C1 segment of cervical spinal cord (tissue), 14 donors: Measurements from ENCODE around the gene ARFGEF3.

ENCODE experiments used
- DNase-seq, 14 donors: peaks; one replicate each; lab custom pipeline; 2025; lab: John Stamatoyannopoulos, UW

Gene ARFGEF3

DNA sequence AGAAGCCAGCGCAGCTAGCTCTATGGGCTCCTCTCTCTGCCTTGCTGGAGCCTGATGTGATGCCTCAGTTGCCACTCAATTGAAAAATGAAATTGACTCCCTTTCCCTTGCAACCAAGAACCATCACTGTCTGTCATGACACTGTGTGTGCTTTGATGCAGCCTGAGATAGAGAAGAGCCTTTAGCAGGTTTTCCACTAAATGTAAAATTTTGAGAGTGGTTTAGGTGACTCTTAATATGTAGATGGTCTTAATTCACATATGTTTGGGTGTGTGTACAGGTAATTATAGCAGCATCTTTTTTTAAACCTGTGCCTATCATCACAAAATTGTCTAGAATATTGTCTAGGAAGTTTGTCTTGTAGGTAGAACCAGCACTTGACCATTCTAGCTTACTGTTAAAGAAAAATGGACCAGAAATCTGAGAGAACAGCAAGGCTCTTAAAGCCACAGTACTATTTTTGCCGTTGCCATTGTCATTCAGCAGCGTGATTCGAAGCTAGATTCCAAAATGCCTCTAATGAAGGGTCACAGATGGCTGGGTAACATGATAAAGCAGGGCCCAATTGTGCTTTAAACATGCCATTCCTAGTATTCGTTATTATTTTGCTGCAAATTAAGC lies 1.3 kb downstream of the ARFGEF3 start:
- DNase-seq = peak in 1 of 14 donors; percentile 63

DNA sequence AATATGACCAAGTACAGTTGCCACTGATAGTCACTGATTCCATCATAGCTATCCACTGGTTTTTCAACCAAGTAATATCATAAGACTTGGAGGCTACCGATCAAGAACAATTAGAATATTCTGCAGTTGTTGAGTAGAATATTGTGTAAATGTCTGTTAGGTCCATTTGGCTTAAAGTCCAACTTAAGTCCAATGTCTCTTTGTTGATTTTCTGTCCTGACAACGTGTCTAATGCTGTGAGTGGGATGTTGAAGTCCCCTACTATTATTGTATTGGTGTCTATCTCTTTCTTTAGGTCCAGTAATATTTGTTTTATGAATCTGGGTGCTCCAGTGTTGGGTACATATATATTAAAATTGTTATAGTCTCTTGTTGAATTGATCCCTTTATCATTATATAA lies 13.9 kb downstream of the ARFGEF3 start:
- no peak for DNase-seq

DNA sequence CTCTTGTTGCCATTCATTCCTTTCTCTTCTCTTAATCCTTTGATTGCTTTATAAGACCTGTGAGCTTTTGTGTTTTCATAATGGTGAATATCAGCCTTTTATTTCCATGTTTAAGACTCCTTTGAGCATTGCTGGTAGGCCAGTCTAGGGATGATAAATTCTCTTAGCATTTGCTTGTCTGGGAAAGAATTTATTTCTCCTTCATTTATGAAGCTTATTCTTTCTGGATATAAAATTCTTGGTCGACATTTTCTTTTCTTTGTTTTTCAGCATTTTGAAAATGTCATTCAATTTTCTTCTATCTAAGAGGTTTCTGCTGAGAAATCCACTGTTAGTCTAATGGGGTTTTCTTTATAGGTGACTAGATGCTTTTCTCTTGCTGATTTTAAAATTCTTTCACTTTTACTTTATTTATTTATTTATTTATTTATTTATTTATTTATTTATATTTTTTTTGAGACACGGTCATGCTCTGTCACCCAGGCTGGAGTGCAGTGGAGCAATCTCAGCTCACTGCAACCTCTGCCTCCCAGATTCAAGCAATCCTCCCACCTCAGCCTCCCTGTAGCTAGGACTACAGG lies 15.0 kb downstream of the ARFGEF3 start:
- DNase-seq = no peak

DNA sequence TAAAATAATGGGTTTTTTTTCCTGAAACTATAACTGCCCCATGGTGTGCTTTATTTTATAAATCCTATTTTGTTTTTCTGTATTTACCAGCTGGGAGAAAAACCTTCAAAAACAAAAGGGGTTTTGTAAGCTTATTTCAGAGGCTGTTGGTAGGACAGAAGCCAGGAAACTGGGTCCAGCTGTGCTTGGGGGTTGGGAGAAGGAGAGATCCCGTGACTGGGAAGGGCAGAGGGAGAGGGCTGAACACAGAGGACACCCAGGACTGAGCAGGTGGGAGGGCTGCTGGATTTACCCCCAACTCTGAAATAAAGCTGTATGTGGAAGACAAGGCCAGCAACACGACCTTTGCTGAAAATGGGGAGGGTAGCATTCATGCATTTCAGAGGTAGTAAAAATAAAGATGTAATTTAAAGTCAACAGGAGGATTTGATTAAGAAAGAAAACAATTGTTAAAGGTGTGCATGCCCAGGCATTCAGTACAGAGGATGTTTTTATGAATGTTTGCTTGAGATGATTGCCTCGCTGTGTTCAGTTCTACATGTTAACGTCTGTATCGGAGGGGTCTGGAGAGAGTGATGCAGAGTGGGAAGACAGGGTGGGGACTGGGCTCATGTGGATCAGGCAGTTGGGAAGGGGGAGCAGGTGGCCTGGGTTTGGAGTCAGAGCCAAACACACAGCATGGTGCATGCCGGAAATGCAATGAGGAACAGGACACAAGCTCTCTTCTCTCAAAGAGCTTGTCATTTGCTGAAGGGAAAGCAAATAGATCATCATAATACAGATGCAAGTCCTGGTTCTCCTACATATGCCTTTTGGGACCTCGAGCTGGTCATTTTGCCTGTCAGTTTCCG lies 21.4 kb downstream of the ARFGEF3 start:
- peak in 12 of 14 donors; percentile 40 to 88 (median 70) for DNase-seq

DNA sequence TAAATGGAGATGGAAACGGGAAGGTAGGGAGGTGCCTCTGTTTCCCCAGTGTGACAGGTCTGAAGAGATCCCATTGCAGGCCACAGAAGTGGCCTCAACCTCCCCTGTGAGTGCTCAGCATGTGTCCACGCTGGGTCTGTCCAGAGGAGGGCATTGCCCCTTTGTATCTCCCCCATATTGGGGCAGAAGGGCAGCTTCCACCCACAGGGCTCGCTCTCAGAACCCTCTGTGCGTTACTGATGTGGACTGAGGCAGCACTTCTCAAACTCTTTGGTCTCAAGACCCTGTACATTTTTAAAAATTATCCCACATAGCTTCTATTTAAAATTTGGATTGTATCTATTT lies 22.0 kb downstream of the ARFGEF3 start:
- DNase-seq = peak in 2 of 14 donors; percentile 34 to 56

DNA sequence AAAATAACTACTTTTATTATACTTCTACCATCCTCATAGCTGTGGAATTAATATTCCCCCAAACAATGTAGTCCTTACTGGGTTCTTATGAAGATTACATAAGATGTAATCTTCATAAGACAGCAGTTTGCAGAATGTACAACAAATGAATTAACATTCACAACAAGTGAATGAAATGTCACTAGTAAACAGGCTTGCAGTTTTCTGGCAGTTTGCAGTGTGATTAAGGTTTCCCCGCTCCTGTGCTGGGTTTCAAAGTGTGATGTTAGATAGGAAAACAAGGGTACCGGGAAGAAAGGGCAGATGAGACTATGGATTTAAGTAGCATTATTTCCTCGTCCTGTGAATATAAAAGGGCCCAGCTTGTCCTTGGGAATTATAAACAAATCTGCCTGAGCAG lies 22.5 kb downstream of the ARFGEF3 start:
- DNase-seq = no peak

DNA sequence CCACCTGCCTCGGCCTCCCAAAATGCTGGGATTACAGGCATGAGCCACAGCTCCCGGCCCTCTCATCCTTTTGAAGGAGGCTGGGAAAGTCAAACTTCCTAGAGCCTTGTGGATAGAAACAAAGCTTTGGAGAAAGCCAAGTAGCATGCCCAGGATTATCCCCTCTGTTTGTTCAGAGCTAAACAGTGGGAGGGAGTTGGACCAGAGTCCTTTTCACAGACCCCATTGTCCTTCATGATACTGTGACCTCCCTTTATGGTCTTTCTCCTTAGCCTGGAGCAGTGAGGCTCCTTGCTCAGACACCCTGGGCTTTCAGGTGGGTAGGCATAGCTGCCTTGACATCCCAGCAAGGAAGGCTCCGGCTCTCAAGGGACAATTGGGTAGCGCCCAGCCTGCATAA lies 25.4 kb downstream of the ARFGEF3 start:
- no peak for DNase-seq

DNA sequence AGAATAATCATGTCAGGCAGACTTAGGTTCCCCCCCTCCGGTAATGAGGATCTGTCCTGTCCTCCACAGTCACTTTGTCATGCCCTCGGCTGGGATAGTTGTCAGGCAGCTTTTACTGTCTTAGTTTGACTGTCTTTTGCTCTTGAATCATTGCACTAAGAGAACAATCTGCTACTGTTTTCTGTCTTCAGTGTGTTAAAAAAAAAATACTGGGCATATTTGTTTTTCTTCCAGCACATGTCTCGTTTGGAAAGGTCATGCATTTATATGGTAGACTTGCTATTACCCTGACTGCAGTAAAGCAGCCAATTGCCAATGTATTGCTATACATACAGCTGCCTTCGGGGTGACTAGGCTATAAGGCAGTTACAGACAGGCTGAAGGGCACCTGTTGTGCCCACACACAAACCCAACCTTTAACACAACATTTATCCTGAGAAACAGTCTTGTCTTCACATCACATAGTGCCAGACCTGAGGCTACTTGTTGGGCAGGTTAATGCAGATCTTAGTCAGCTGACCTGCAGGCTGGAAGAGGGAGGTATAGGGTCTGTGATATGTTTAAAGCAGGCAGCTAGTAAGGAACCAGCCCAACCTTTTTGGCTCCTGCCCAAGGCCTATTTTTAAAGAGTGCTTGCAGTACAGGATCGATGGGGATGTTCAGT lies 26.7 kb downstream of the ARFGEF3 start:
- DNase-seq = peak in 4 of 14 donors; percentile 18 to 46 (median 34)

DNA sequence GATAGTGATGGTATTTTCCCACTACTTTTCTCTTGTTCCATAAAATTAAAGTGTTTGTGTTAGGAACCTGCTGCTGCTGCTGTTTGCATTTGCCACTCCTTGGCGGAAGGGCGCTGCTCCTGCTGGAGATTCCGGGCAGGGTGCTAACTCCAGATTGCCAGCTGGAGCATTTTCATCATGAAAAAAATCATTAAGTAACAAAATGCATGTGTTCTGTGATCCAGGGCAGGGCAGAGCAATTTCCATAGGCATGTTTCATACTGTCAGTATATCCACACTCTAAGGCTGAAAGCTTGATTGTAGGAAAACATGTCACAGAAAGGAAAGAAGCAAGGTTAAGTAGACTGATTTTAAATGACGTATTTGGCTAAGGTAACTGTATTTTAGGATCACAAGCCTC lies 32.5 kb downstream of the ARFGEF3 start:
- peak in 1 of 14 donors; percentile 78 for DNase-seq

DNA sequence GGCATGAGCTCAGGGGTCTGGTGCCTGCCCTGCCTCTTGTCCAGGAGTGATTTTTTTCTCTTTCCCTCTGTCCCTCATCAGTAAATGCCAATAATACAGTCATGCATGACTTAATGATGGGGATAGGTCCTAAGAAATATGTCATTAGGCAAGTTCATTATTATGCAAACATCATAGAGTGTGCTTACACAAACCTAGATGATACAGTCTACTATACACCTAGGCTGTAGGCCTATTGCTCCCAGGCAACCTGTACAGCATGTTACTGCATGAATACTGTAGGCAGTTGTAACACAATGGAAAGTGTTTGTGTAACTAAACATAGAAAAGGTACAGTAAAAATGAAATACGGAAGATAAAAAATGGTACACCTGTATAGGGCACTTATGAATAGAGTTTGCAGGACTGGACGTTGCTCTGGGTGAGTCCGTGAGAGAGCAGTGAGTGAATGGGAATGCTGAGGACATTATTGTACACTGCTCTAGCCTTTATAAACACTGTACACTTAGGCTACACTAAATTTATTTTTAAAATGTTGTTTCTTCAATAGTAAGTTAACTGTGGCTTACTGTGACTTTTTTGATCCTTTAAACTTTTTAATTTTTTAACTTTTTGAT lies 34.5 kb downstream of the ARFGEF3 start:
- no peak for DNase-seq

DNA sequence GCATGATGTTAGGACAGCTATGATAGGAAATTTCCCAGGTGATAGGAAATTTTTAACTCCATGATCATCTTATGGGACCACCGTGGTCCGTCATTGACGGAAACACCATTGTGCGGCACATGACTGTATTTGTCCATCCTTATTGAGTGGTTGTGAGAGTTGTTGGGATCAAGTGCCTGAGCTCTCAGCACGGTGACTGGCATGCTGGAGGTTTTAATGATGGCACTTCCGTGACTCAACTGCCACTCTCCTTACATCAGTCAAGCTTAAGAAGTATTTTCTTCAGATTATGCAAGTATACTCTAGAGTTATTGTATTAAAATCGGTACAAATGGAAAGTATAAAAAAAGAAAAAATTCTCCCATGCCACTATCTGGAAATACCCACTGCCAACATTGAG lies 35.8 kb downstream of the ARFGEF3 start:
- DNase-seq = no peak

DNA sequence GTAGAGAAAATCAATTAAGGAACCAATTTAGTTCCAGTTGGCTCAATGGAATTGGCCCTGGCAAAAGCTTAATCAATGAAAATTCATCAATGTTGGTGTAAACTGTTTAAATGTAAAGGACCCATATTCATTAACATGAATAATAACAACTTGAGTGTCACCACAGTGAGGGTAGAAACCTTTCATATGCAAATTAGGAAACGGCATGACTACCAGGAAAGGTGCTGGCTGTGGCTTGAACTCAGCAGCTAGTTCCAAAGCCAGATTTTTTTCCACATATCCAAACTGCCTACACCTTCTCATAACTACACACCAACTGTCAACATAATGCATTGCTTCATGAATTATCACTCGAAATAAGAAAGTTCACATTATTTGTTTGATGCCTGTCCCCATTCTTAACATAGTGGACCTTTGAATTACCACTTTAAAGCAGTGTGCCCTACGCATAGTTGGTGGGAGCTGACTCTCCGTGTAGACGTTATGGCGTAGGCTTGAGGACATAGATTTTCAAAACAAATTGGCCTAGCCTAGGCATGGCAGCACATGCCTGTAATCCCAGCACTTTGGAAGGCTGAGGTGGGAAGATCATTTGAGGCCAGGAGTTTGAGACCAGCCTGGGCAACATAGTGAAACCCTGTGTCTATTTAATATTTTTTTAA lies 36.8 kb downstream of the ARFGEF3 start:
- no peak for DNase-seq

DNA sequence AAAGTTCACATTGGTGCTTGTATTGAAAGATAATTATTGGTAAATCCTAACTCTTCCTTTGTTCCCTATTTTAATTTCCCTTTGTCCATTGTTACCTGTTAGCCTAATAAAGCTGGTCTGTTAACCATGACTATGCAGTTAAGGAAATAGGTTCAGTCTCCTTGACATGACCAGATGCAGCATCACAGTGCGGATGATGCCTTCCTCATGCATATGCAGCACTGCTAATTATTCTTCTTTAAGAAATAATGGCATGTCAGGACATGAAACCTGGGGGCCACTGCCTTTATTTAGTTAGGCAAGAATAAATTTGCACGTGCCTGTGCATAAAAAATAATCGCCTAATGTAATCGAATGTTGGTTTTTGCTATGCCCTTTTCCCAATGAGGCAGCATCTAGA lies 40.1 kb downstream of the ARFGEF3 start:
- no peak for DNase-seq

DNA sequence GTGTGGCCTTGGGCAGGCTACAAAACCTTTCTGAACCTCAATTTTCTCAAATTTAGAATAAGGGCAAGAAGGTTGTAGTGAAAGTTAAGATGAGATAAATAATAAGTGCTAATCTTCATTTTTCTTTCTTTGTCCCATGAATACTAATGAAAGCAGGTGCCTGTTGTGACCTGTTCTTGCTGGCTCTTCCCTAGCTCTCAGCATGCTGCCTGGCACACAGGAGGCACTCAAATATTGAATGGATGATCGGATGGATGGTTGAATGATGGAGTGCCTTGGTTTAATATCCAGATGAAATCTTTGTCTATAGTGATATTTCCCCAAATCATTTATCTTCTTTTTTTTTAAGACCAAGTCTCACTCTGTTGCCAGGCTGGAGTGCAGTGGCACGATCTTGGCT lies 41.6 kb downstream of the ARFGEF3 start:
- DNase-seq = peak in 1 of 14 donors; percentile 50

DNA sequence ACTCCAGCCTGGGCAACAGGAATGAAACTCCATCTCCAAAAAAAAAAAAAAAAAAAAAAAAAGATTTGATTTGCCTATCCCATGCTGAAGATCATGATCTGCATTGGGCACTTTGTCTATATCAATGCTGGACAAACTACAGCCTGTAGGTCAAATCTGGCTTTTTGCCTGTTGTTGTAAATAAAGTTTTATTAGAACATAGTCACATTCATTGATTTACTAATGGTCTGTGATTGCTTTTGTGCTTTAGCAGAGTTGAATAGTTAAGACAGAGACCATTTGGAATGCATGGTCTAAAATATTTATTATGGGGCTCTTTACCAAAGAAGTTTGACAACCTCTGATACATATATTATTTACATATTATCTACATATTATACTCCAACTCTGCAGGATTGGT lies 42.6 kb downstream of the ARFGEF3 start:
- DNase-seq = no peak

DNA sequence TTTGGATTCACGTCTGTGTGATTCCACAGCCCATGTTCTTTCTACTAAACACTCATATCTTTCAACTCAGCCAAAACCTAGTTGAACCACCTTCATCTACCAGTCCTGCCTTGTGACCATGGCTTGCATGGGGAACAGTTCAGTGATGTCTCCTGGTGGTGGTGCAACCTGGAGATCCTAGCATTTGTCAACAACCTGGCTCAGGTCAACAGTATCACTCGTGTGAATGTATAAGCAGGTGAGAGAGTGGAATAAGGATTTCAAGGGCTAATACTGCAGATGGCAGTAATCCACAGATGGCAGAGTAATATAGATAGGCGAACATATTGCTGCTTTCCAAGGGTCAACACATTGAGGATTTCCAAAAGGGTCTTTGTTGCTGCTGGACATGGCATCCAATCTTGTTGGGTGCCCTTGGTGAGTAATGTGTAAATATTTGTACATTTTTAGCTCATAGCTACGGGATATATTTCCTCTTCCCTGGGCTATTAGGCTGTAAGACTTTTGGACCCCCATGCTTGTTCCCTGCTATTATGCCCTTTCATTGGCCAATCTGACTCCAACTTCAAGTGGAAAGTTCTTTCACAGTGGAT lies 43.1 kb downstream of the ARFGEF3 start:
- DNase-seq = peak in 1 of 14 donors; percentile 31

DNA sequence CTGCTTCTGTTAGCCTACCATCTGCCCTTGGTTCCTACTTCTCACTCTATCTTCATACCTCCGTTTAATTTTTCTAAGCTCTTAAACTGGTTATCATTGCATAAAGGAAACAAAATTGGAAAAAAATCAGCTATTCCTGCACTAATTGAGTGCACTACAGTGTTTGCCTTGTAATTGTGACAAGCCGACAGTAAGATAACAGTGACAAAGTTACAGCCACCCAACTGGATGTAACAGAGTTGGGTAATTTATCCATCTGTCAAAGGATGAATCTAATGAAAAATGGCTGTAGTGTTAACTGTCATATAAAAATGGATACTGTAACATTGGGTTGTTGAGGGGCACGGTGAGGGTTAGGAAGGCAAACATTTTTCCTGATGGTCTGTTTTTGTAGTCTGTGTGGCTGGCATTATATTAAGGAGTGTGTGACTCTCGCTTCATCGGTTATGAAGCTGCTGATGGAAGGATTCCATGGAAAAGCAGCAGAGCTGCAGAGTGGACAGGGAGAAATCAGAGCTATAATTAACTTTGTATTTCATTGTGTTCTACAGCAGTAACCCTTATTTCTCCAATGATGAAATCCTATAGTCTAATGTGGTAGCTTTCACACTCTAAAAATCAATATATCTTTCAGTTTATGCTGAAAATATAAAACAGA lies 43.8 kb downstream of the ARFGEF3 start:
- peak in 1 of 14 donors; percentile 81 for DNase-seq

DNA sequence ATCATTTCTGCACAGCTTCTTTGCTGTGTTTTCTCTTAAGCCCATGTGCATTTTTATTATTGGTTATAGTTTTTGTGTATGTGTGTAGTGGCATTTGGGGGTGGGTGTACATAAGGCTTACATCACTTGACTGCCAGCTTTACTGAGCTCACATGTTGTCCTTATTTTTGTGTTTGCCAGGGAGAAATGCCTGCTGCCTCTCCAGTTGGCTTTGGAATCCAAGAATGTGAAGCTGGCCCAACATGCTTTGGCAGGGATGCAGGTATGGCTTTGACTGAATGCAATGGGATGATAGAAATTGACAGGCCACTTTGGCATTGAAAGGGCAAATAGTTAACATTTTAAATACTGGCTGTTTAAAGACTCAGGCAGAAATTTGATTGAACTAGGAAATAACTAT lies 45.1 kb downstream of the ARFGEF3 start:
- peak in 2 of 14 donors; percentile 20 to 94 for DNase-seq

DNA sequence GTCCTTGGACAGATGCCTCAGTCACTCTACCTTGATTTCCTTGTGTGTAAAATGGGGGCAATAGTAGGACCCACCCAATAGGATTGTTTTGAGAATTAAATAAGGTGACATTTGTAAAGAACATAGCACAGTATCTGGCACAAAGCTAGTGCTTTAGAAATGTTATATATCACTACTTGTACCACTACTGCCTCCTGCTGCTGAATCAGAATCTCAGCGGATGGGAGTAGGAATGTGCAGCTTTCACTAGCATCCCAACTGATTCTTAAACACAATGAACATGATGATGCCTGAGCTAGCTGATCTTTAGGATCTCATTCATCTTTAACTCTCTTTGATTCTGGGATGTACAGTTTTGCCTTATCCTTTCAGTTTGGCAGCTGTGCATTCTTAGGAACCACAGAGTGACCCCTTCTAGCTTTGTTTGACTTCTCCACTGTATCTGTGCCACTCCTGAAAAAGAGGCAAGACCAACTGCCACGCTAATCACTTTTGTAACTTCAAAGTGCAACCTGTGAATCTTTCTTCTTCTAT lies 49.4 kb downstream of the ARFGEF3 start:
- DNase-seq = peak in 3 of 14 donors; percentile 9 to 21 (median 15)

DNA sequence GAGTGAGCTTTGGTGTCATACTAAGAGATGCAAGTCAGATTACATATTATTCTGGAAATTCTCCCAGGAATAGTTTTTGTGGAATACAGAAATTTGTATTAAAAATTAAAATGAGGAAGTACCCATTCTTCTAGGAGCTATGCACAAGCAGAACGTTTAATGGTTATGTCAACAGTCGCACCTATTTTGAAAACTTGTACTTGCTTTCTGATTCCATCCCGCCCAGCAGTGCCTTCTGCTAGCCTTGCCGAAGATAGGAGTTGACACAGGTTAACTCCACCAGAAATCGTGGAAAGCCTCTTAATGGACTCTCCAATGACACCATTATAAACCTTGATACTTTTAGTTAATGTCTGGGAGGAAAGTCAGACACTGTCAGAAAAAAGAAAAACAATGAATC lies 49.9 kb downstream of the ARFGEF3 start:
- DNase-seq = no peak
